ENCODE measurements around the gene SLIT3. TPM values are rescaled to one million over a fixed set of nuclear protein-coding genes. Genes with fewer than 3 reads are reported as not detected.

The SLIT3 gene
- total RNA-seq, 4 donors from 2014 or later: 41.1 to 86.6 (median 62.7) TPM

DNA sequence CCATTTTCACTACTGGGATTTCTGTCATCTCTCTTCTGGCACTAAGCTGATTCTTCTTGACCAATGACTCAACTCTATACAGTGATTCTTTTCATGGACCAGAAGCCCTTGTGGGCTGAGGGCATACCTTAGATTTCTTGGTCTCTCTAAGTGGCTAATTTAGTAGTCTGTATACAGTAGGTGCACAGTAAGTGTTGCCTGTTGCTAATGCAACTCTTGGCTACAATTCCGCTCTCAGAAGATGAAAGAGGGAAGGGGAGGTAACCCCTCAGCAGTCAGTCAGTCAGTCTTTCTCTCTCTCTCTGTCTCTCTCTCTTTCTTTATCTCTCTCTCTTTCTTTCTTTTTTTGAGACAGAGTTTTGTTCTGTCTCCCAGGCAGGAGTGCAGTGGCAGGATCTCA lies 606.6 kb downstream of the SLIT3 start:
- H3K27ac ChIP-seq (replicated peaks in 1 of 4): no peak overlapping the region
- WGBS: 100% methylated on average over 1 of the region's 1 CpG
- H3K36me3 ChIP-seq: peaks cover 0 to 36% (median 11%) of the 10 kb centered on the region in 4 donors
- intact Hi-C loops (cut with DNase I): no loop called here
- H3K27me3 ChIP-seq: no peaks in the 10 kb centered on the region
- H3K4me1 ChIP-seq: peaks cover 5 to 11% (median 8%) of the 10 kb centered on the region in 4 donors
- H3K9me3 ChIP-seq: no peaks in the 10 kb centered on the region
- TF ChIP-seq POLR2AphosphoS5 (IDR thresholded peaks at IDR 0.05) (no peak), POLR2A (IDR thresholded peaks at IDR 0.05; ENCODE audit: low read depth) (no peak), EP300 (IDR thresholded peaks at IDR 0.05) (no peak)
- TF ChIP-seq, protein P1, sequence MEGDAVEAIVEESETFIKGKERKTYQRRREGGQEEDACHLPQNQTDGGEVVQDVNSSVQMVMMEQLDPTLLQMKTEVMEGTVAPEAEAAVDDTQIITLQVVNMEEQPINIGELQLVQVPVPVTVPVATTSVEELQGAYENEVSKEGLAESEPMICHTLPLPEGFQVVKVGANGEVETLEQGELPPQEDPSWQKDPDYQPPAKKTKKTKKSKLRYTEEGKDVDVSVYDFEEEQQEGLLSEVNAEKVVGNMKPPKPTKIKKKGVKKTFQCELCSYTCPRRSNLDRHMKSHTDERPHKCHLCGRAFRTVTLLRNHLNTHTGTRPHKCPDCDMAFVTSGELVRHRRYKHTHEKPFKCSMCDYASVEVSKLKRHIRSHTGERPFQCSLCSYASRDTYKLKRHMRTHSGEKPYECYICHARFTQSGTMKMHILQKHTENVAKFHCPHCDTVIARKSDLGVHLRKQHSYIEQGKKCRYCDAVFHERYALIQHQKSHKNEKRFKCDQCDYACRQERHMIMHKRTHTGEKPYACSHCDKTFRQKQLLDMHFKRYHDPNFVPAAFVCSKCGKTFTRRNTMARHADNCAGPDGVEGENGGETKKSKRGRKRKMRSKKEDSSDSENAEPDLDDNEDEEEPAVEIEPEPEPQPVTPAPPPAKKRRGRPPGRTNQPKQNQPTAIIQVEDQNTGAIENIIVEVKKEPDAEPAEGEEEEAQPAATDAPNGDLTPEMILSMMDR (IDR thresholded peaks at IDR 0.05): no peak
- H3K4me3 ChIP-seq: no peak overlapping the region
- DNase-seq (ENCODE audit: extremely low spot score): no peak

DNA sequence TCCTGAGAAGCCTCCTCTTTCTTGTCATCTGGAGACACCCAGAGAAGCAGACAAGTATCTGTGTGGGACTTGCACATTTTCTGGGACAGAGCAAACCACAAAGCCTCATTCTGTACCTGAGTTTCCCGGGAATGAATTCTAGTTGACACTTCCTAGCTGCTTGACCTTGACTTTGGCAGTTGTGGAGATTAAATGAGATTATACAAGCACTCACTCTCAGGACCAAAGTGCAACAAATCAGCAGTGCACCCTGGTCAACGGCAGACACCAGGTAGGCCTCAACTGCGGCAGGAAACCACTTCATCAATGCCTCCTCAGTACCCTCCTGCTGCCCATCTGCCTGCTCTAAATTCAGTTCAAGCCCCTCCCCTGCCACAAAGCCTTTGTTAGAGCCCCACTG lies 607.1 kb downstream of the SLIT3 start:
- peaks cover under 1 to 7% (median 4%) of the 10 kb centered on the region in 4 donors for H3K4me1 ChIP-seq
- no peak overlapping the region for H3K27ac ChIP-seq (replicated peaks in 1 of 4)
- 92% methylated on average over 3 of the region's 3 CpGs for WGBS
- intact Hi-C loops (cut with DNase I): no loop called here
- TF ChIP-seq, protein P1 (IDR thresholded peaks at IDR 0.05): no peak
- no peak for TF ChIP-seq POLR2A (IDR thresholded peaks at IDR 0.05; ENCODE audit: low read depth)
- TF ChIP-seq EP300 (IDR thresholded peaks at IDR 0.05): no peak
- no peak for TF ChIP-seq POLR2AphosphoS5 (IDR thresholded peaks at IDR 0.05)
- no peak overlapping the region for H3K4me3 ChIP-seq
- H3K36me3 ChIP-seq: peaks cover 0 to 34% (median 11%) of the 10 kb centered on the region in 4 donors
- no peaks in the 10 kb centered on the region for H3K9me3 ChIP-seq
- no peaks in the 10 kb centered on the region for H3K27me3 ChIP-seq
- DNase-seq (ENCODE audit: extremely low spot score): no peak

DNA sequence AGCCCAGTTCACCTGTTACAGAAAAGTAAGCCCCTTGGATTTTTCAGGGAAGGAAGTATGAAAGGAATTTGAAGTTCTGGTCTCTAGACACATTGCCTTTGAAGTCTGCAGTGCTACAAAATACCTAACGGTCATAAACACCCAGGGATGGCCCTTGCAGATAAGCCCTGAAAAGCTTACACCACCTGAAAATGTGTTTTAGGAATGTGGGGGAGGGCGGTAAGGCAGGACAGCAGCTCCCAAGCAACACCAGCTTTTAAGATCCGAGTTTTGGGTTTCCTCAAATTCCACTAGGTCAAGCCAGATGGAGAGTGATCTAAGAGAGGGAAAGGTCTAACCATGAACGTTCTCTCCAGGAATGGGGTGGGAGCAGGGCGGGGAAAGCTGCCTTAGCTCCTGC lies 607.6 kb downstream of the SLIT3 start:
- TF ChIP-seq, protein P1 (IDR thresholded peaks at IDR 0.05): no peak
- TF ChIP-seq EP300 (IDR thresholded peaks at IDR 0.05) (no peak), POLR2A (IDR thresholded peaks at IDR 0.05; ENCODE audit: low read depth) (no peak), POLR2AphosphoS5 (IDR thresholded peaks at IDR 0.05) (no peak)
- no peak for DNase-seq (ENCODE audit: extremely low spot score)
- Histone ChIP-seq H3K27ac (replicated peaks in 1 of 4) (no peak overlapping the region), H3K4me1 (peaks cover 0 to under 1% (median 0%) of the 10 kb centered on the region in 4 donors), H3K9me3 (no peaks in the 10 kb centered on the region), H3K36me3 (peaks cover 0 to 34% (median 11%) of the 10 kb centered on the region in 4 donors), H3K4me3 (no peak overlapping the region), H3K27me3 (no peaks in the 10 kb centered on the region)
- 86% methylated on average over 5 of the region's 5 CpGs for WGBS
- intact Hi-C loops (cut with DNase I): no loop called here

DNA sequence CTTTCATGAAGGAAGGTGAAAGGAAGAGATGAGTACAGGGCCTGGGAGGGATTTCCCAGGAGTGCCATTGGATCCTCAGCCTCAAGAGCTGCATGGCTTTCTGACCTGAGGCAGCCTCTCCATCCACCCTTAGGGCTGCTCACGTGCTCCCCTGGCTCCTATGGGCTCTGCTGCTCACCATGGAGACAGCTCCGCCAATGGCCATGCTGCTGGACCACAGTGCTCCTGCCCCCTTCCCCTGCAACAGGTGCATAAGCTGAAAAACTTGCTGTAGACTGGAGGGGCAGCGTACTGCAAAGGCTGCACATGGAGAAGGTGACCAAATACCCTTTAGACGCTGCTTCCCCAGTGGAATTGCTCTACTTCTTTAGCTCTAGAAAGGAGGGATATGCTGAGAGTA lies 609.0 kb downstream of the SLIT3 start:
- DNase-seq (ENCODE audit: extremely low spot score): no peak
- TF ChIP-seq POLR2A (IDR thresholded peaks at IDR 0.05; ENCODE audit: low read depth) (no peak), EP300 (IDR thresholded peaks at IDR 0.05) (no peak), POLR2AphosphoS5 (IDR thresholded peaks at IDR 0.05) (no peak)
- TF ChIP-seq, protein P1 (IDR thresholded peaks at IDR 0.05): no peak
- H3K4me1 ChIP-seq: no peaks in the 10 kb centered on the region
- 91% methylated on average over 4 of the region's 4 CpGs for WGBS
- no peak overlapping the region for H3K27ac ChIP-seq (replicated peaks in 1 of 4)
- no peaks in the 10 kb centered on the region for H3K9me3 ChIP-seq
- H3K4me3 ChIP-seq: no peak overlapping the region
- intact Hi-C loops (cut with DNase I): no loop called here
- H3K36me3 ChIP-seq: peaks cover 0 to 44% (median 12%) of the 10 kb centered on the region in 4 donors
- H3K27me3 ChIP-seq: no peaks in the 10 kb centered on the region

DNA sequence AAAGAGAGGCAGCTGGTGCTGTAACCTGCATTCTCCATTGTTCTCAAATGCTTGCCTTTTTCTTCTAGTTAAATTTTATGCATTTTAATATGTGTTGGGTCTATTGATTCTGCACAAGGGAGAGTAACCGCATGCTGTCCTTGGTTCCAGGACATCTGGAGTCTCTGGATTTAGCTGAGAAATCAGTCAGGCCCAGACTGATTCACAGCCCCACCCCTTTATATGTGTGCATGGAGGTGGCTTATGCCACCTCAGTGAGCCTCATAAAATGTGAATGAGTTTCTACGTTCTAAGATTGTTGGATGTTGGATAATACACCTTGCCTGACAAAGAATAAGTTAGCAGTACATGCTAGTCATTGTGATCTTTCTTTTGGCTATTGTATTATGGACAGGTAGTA lies 611.7 kb downstream of the SLIT3 start:
- Histone ChIP-seq H3K27ac (replicated peaks in 1 of 4) (no peak overlapping the region), H3K36me3 (peaks cover 0 to 40% (median 12%) of the 10 kb centered on the region in 4 donors), H3K27me3 (no peaks in the 10 kb centered on the region), H3K9me3 (no peaks in the 10 kb centered on the region), H3K4me1 (no peaks in the 10 kb centered on the region), H3K4me3 (no peak overlapping the region)
- DNase-seq (ENCODE audit: extremely low spot score): no peak
- intact Hi-C loops (cut with DNase I): no loop called here
- TF ChIP-seq EP300 (IDR thresholded peaks at IDR 0.05): no peak
- TF ChIP-seq, protein P1 (IDR thresholded peaks at IDR 0.05): no peak
- no peak for TF ChIP-seq POLR2AphosphoS5 (IDR thresholded peaks at IDR 0.05)
- no peak for TF ChIP-seq POLR2A (IDR thresholded peaks at IDR 0.05; ENCODE audit: low read depth)
- 88% methylated on average over 2 of the region's 2 CpGs for WGBS

All from esophagus muscularis mucosa (tissue), 4 donors.